NCI-H2029 (cell line): Measurements from ENCODE around the gene CTSC.
"Not testable (repeated sequence)": the region's sequence is repeated elsewhere in the genome, so short reads cannot be mapped to it uniquely, and the experiment has no call there.

Source experiments
- DNase-seq: peaks from one replicate; lab custom pipeline; 2025; lab: John Stamatoyannopoulos, UW

The CTSC gene

DNA sequence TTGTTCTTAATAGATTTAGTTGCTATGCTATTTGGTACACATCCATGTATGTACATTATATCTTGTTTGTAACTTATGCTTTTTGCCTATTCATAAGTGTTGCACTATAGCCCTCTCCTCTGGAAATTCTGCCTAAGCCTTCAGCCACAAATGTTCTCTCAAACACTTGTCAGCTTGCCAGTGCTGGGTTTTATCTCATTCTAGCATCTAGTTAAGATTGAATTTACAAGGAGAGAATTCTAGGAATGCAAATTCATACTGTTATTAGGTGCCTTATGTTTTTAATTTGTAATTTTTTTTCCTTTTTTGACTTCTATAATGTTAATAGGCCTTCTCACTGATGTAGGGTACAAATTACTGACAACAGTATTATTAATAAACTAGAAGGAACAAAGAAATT, 14.6 kb upstream of the CTSC start:
- no peak for DNase-seq

- DNase-seq: no peak
These were observed 11.3 kb upstream of the CTSC start for GRCh38 chr11:88348870-88349269.

- no peak for DNase-seq
These were observed 8.4 kb upstream of the CTSC start for GRCh38 chr11:88345949-88346348.

GRCh38 chr11:88345408-88345807, 7.9 kb upstream of the CTSC start:
- DNase-seq: no peak

- DNase-seq: no peak
These were observed 7.3 kb upstream of the CTSC start for GRCh38 chr11:88344869-88345268.

GRCh38 chr11:88341522-88342251, 4.2 kb upstream of the CTSC start:
- DNase-seq: no peak

DNA sequence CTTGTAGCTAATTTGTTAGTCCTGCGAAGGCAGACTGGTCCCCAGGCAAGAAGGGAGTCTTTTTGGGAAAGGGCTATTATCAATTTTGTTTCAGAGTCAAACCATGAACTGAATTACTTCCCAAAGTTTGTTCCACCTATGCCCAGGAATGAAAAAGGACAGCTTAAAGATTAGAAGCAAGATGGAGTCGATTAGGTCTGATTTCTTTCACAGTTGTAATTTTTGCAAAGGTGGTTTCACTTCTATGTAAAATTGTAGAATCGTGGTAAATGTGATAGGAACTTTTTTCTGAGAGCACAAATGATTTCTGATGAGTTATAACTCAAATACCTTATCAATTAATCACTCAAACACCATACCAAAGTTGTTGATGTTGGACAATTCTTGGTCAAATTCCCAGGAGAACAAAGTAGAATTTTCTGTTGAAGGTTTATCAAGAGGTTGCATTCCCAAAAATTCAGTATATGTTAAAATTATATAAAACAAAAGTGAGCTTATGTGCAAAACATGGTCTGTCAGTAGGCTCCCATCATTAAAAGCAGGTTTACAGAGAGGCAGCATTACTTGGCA, 2.9 kb upstream of the CTSC start:
- no peak for DNase-seq

DNA sequence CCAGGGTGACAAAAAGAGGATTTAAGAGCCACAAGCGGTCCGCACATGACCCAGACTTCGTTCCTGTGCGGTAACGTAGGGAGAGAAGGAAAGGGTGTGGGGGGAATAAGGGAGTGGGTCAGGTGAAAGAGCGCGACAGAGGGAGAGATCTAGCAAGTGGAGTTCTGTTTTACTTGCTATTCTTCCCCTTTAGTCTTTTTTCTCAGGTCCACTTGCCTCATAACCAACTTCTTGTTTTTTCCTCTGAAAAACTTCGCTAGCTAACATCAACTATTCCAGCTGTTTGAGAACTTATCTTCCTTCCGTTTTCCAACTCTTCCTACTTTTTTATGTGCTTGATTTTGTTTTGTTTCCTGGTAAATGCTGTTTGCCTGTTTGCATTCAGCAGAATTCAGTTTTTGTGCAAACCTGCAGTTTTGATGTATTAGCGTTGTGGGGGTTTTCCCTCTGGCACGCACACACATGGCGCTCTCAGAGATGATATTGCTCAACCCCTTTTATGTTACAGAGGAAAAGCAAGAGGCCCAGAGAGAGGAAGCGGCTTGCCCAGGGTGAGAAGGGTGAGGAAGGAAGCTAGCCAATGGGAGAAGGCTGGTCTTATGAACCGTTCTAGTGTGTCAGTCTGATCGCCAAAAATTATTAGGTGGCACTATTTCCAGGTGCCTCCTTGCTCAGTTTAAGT, 592 bp upstream of the CTSC start:
- DNase-seq: peak; percentile 16

DNA sequence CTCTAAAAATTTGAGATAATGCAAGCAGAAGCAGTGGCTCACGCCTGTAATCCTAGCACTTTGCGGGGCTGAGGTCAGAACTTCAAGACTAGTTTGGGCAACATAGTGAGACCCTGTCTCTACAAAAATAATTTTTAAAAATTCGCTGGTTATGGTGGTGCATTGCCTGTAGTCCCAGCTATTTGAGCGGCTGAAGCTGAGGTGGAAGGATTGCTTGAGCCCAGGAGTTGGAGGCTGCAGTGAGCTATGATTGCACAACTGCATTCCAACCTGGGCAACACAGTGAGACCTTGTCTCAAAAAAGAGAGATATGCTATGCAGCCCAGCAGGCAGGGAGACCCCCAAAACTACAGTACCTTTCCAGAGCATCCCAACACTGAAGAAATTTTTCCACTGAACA, 2.3 kb downstream of the CTSC start:
- DNase-seq: no peak

GRCh38 chr11:88333862-88334261, 3.7 kb downstream of the CTSC start:
- no peak for DNase-seq

- DNase-seq: no peak
These were observed 4.7 kb downstream of the CTSC start for GRCh38 chr11:88332851-88333250.

DNA sequence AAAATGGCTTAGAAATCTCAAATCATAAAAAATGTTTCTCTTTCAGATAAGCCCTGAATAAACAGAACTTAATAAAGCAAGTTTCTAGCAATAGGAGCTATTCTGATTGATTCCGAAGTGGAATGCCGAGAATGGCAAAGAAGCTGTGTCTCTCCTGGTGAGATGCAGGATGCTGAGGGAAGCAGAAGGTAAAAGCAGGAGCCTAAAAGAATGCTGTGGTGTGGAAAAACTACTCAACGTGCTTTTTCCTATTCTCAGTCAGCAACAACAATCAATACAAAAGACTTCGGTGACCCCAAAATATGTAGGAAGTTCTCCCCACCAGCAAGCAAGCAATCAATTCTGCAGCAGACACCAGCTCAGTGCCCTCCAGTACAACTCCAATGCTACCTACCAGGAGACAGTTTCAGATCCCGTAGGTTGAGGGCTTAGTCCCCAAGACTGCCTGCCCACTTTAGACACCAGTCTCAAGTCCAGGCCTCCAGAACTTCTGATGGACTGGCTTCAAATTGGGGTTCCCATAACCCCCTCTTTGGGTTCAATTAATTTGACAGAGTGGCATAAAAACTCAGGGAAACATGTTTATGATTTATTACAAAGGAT, 6.6 kb downstream of the CTSC start:
- DNase-seq: no peak

- no peak for DNase-seq
These were observed 7.8 kb downstream of the CTSC start for GRCh38 chr11:88329563-88330250.

- no peak for DNase-seq
These were observed 9.9 kb downstream of the CTSC start for GRCh38 chr11:88327462-88328143.

GRCh38 chr11:88327061-88327460, 10.5 kb downstream of the CTSC start:
- no peak for DNase-seq

GRCh38 chr11:88326099-88326498, 11.4 kb downstream of the CTSC start:
- no peak for DNase-seq

DNA sequence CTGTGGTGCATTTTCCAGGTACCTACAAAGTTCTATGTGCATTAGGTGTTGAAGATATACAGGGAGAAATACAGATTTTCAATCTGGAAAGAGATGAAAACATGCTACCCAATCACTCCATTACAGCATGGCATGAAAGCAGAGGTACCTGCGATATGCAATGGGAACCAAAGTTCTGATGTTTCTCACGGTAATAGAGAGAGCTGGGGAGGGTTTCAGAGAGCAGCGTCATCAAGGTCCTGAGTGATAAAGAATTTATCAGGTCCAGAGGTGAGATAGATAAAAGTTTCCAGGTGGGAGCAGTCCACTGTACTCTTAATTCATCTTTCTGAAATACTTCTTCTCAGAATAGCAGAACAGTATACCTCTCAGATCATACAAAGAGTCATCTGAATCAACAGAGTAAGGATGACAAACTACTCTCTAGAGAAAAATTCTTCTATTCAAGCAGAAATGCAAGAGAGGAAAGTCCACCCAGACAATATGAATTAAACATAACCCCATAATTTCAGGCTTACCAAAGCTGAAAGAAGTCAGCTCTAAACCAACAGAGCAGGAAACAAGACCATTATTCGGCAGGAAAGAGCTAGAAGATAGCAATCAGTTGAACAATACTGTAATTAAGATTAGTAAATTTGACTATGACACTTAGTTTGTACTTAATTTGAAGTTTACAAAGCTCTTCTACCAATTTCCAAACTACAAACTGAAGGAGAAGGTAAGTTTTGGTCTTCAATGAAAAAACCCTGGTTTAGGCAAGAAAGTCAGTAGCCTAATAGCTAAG, 12.8 kb downstream of the CTSC start:
- DNase-seq: no peak

DNA sequence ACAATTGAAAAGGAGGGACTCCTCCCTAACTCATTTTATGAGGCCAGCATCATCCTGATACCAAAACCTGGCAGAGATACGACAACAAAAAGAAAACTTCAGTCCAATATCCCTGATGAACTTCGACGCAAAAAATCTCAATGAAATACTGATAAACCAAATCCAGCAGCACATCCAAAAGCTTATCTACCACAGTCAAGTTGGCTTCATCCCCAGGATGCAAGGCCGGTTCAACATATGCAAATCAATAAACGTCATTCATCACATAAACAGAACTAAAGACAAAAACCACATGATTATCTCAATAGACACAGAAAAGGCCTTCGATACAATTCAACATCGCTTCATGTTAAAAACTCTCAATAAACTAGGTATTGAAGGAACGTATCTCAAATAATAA, 14.7 kb downstream of the CTSC start:
- DNase-seq: not testable (repeated sequence)

- DNase-seq: not testable (repeated sequence)
These were observed 16.1 kb downstream of the CTSC start for GRCh38 chr11:88321412-88321811.

- no peak for DNase-seq
These were observed 17.4 kb downstream of the CTSC start for GRCh38 chr11:88320149-88320559.

DNA sequence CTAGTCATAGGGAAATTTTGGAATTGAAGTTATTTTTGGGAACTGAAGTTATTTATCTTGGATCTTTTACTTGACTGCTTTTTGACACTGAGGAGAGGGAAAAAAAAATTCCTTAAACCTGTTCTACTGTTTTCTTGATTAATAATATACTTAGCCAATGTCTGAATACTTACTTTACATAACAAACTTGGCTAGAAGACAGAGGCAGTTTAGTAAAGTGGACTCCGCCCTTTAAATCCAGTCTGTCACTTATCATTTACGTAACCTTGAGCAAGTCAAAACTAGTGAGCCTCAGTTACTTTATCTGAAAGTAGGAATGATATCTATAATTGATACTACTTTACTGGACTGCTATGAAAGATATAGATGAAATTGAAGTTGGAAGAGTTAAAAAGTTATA, 19.5 kb downstream of the CTSC start:
- DNase-seq: no peak
